Tibial nerve (tissue), 4 donors: Measurements from ENCODE around the gene MPND. TPM values are rescaled to one million over a fixed set of nuclear protein-coding genes. Genes with fewer than 3 reads are reported as not detected.

Source experiments
- DNase-seq, 2 donors: peaks; one replicate each; pipeline ENCODE4 v3.0.0-alpha.2; 2019; ENCODE audit warnings: low spot score in 2 of 2
- H3K27ac ChIP-seq, 4 donors: fragments of 200-600 bp; sonication (generic) in 3 of 4; one replicate each; pipeline ENCODE4 v1.5.1; 2017 to 2019; ENCODE audit warnings: mild to moderate bottlenecking in 1 of 4
- H3K27me3 ChIP-seq, 2 donors: fragments of 200-600 bp; sonication (generic) in 1 of 2; one replicate each; pipeline versions ENCODE4 v1.5.1 to v1.6.0; 2017 to 2019
- H3K36me3 ChIP-seq, 3 donors: fragments of 200-600 bp; sonication (generic); one replicate each; pipeline ENCODE4 v1.5.1; 2018 to 2019
- H3K4me1 ChIP-seq, 4 donors: fragments of 200-600 bp; sonication (generic) in 3 of 4; one replicate each; pipeline ENCODE4 v1.5.1; 2017 to 2019
- H3K4me3 ChIP-seq, 4 donors: fragments of 200-600 bp; sonication (generic) in 3 of 4; one replicate each; pipeline ENCODE4 v1.5.1; 2017 to 2019; ENCODE audit warnings: mild to moderate bottlenecking in 1 of 4, moderate library complexity in 1 of 4
- H3K9me3 ChIP-seq, 4 donors: fragments of 200-600 bp; sonication (generic) in 3 of 4; one replicate each; pipeline ENCODE4 v1.5.1; 2017 to 2019
- EP300 ChIP-seq, 2 donors: sonication (generic); formaldehyde crosslinking; IDR thresholded peaks; one replicate each; pipeline ENCODE4 v1.6.1; 2017; ENCODE audit warnings: antibody characterized with exemption in 2 of 2, mild to moderate bottlenecking in 1 of 2
- POLR2A ChIP-seq, 2 donors: fragments of 450-650 bp; IDR thresholded peaks; one replicate each; pipeline ENCODE4 v1.6.1; 2017; ENCODE audit warnings: antibody characterized with exemption in 2 of 2, mild to moderate bottlenecking in 2 of 2, moderate library complexity in 2 of 2
- WGBS, 2 donors: methylation state at CpG; one replicate each; pipeline ENCODE4 v1.1.5; 2018; 5-methylcytosine and 5-hydroxymethylcytosine counted together
- total RNA-seq, 4 donors: library from RNA; depleted of rRNA; stranded (reverse); fragments of >200 nt; gene quantifications; one replicate each; pipeline ENCODE4 v1.1.0, GENCODE V29; 2016
- TF ChIP-seq, protein P1 (sequence below), 5 experiments: fragments of 200-600 bp in 3 of 5; fragments of 450-650 bp in 2 of 5; sonication (generic) in 3 of 5; IDR thresholded peaks; one replicate each; pipeline ENCODE4 v1.5.1; 2016 to 2019; ENCODE audit warnings: antibody characterized with exemption in 5 of 5, mild to moderate bottlenecking in 3 of 5, moderate library complexity in 2 of 5

Gene MPND
- total RNA-seq, 4 donors from 2014 or later: 2.2 to 13.2 (median 6.6) TPM

DNA sequence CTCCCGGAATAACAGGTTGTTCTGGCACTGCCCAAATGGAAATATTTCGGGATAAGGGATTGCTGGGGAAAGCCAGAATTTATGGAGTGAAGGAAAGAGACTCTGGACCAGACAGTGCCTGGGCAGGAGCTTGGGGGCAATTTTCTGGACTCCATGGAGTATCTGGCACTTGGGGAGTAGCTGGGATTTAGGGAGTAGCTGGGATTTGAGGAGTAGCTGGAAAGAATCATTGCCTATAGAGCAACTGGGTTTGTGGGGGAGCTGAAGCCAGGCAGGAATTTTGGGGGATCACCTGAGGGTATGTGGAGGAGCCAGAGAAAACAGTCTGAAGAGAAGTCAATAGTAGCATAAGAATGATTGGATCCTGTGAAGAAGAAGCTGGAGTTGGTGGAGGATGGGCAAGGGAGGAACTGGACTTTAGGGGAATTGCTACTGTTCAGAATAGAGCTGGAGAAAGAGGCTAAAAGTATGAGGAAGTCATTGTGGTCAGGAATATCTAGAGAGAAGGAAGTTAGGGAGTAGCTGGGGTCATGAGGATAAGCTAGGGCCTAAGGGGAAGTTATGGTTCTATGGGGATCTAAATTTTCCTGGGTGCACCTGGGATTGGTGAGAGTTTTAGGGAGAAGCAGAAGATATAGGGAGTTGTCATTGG is 24.2 kb upstream of the MPND start:
- 92 to 100% methylated on average over 2 of the region's 2 CpGs for WGBS, 2 donors
- TF ChIP-seq, protein P1, sequence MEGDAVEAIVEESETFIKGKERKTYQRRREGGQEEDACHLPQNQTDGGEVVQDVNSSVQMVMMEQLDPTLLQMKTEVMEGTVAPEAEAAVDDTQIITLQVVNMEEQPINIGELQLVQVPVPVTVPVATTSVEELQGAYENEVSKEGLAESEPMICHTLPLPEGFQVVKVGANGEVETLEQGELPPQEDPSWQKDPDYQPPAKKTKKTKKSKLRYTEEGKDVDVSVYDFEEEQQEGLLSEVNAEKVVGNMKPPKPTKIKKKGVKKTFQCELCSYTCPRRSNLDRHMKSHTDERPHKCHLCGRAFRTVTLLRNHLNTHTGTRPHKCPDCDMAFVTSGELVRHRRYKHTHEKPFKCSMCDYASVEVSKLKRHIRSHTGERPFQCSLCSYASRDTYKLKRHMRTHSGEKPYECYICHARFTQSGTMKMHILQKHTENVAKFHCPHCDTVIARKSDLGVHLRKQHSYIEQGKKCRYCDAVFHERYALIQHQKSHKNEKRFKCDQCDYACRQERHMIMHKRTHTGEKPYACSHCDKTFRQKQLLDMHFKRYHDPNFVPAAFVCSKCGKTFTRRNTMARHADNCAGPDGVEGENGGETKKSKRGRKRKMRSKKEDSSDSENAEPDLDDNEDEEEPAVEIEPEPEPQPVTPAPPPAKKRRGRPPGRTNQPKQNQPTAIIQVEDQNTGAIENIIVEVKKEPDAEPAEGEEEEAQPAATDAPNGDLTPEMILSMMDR (IDR thresholded peaks at IDR 0.05): no peak
- TF ChIP-seq EP300 (IDR thresholded peaks at IDR 0.05) (no peak), POLR2A (IDR thresholded peaks at IDR 0.05) (no peak)
- Histone ChIP-seq H3K36me3 (no peaks in the 10 kb centered on the region), H3K4me1 (peaks cover 0 to 2% (median 0%) of the 10 kb centered on the region in 4 donors), H3K27me3 (no peaks in the 10 kb centered on the region), H3K4me3 (no peak overlapping the region), H3K9me3 (peaks cover 0 to 18% (median 0%) of the 10 kb centered on the region in 4 donors), H3K27ac (no peak overlapping the region)
- no peak for DNase-seq

DNA sequence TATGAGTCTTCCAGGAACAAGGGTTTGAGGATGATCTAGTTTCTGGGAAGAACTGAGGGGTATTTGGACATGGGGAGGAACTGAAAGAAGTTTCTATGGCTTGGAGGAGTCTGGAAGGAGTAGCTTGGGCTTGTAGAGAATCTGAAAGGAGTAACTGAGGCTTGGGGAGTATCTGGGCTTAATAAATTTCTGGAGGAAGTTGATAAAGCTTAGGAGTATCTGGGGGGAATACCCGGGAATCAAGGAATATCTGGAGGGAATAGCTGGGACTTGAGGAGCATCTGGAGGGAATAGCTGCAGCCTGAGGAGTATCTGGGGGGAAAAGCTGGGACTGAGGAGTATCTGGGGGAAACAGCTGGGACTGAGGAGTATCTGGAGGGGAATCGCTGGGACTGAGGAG is 22.9 kb upstream of the MPND start:
- TF ChIP-seq POLR2A (IDR thresholded peaks at IDR 0.05) (no peak), EP300 (IDR thresholded peaks at IDR 0.05) (no peak)
- TF ChIP-seq, protein P1 (IDR thresholded peaks at IDR 0.05): no peak
- WGBS, 2 donors: 92 to 94% methylated on average over 2 of the region's 2 CpGs
- Histone ChIP-seq H3K4me1 (no peaks in the 10 kb centered on the region), H3K4me3 (no peak overlapping the region), H3K36me3 (no peaks in the 10 kb centered on the region), H3K27me3 (no peaks in the 10 kb centered on the region), H3K27ac (no peak overlapping the region), H3K9me3 (peaks cover 0 to 18% (median 0%) of the 10 kb centered on the region in 4 donors)
- no peak for DNase-seq

DNA sequence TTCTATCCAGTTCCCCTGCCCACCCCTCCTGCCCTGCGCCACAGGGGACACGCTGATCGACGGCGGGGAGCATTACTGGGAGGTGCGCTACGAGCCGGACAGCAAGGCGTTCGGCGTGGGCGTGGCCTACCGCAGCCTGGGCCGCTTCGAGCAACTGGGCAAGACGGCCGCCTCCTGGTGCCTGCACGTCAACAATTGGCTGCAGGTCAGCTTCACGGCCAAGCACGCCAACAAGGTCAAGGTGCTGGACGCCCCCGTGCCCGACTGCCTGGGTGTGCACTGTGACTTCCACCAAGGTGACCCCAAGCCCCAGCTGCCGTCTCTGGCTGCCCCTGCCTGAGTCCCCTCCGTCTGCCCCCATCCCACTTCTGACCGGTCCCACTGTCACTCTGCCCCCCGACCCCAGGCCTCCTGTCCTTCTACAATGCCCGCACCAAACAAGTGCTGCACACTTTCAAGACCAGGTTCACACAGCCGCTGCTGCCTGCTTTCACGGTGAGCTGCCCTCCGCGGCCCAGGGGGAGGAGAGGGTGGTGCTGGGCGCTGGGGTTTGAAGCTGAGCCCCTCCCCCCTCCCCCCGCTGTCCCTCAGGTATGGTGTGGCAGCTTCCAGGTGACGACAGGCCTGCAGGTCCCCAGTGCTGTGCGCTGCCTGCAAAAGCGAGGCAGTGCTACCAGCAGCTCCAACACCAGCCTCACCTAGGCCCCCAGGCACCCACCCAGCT is 20.3 kb upstream of the MPND start:
- H3K36me3 ChIP-seq: no peaks in the 10 kb centered on the region
- no peak for DNase-seq
- H3K9me3 ChIP-seq: peaks cover 0 to 18% (median 0%) of the 10 kb centered on the region in 4 donors
- WGBS, 2 donors: 78% methylated on average over 31 to 37 of the region's 37 CpGs
- TF ChIP-seq POLR2A (IDR thresholded peaks at IDR 0.05) (no peak), EP300 (IDR thresholded peaks at IDR 0.05) (no peak)
- TF ChIP-seq, protein P1 (IDR thresholded peaks at IDR 0.05): no peak
- H3K27ac ChIP-seq: no peak overlapping the region
- peaks cover 0 to 17% (median 6%) of the 10 kb centered on the region in 4 donors for H3K4me1 ChIP-seq
- H3K4me3 ChIP-seq: no peak overlapping the region
- H3K27me3 ChIP-seq: peaks cover 0 to 15% of the 10 kb centered on the region in 2 donors

DNA sequence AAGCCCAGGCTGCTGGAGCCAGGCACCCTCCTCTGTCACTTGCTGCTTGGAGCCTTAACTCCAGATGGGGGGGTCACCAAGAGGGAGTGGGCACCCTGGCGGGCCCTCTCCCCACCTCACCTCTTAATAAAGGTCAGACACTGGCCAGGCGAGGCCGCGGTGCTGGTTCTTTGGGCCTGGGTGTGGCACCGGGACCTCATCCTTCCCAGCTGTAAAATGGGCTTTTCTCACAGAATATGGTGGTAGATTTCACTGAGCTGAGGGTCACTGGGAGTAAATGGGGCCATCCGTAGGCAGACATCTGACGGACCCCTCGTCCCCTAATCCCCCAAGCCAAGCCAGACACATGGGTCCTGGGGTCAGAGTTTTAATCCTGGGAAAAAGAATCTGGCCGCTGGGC is 19.7 kb upstream of the MPND start:
- H3K27ac ChIP-seq: no peak overlapping the region
- 87 to 90% methylated on average over 3 to 7 of the region's 9 CpGs for WGBS, 2 donors
- peaks cover 0 to 18% (median 0%) of the 10 kb centered on the region in 4 donors for H3K9me3 ChIP-seq
- no peak overlapping the region for H3K4me3 ChIP-seq
- H3K36me3 ChIP-seq: no peaks in the 10 kb centered on the region
- TF ChIP-seq EP300 (IDR thresholded peaks at IDR 0.05) (no peak), POLR2A (IDR thresholded peaks at IDR 0.05) (no peak)
- TF ChIP-seq, protein P1 (IDR thresholded peaks at IDR 0.05): no peak
- peaks cover 0 to 23% (median 7%) of the 10 kb centered on the region in 4 donors for H3K4me1 ChIP-seq
- H3K27me3 ChIP-seq: peaks cover 0 to 15% of the 10 kb centered on the region in 2 donors
- DNase-seq: no peak

DNA sequence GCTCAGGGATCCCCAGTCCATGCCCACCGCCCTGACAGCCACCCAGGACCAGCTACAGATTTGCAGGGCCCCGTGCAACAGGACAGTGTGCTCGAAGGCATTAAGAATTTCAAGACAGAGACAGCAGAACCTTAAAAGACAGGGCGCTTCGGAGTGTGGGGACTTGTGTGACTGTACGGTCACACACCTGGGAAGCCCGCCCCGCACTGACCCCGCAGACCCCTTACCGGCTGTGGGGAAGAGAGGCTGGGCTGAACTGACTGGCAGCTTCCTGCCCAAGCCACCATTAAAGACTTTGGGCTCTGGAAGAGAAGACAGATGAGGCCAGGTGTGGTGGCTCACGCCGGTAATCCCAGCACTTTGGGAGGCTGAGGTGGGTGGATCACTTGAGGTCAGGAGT is 19.1 kb upstream of the MPND start:
- H3K36me3 ChIP-seq: no peaks in the 10 kb centered on the region
- no peak for TF ChIP-seq EP300 (IDR thresholded peaks at IDR 0.05)
- H3K4me1 ChIP-seq: peaks cover 0 to 26% (median 9%) of the 10 kb centered on the region in 4 donors
- peaks cover 0 to 18% (median 0%) of the 10 kb centered on the region in 4 donors for H3K9me3 ChIP-seq
- DNase-seq: no peak
- H3K4me3 ChIP-seq: no peak overlapping the region
- WGBS, 2 donors: 83 to 84% methylated on average over 9 to 12 of the region's 12 CpGs
- H3K27ac ChIP-seq: no peak overlapping the region
- peaks cover 0 to 15% of the 10 kb centered on the region in 2 donors for H3K27me3 ChIP-seq
